Stimulated activated CD8-positive, alpha-beta memory T cell treated with anti-CD3 and anti-CD28 coated beads, Interleukin-2, amount 100 ng/mL, for 48 hours (primary cell): Measurements from ENCODE around the gene FMNL2.
"Not testable (repeated sequence)": the region's sequence is repeated elsewhere in the genome, so short reads cannot be mapped to it uniquely, and the experiment has no call there.

Experiments used
- DNase-seq, 2 donors: peaks; one replicate each; pipeline ENCODE4 v3.0.0-alpha.2; 2020; ENCODE audit warnings: low read depth in 2 of 2

FMNL2 gene

GRCh38 chr2:152468899-152469692 lies 134.1 kb downstream of the FMNL2 start:
- DNase-seq = no peak

GRCh38 chr2:152470861-152471854 lies 136.2 kb downstream of the FMNL2 start:
- DNase-seq = no peak

- no peak for DNase-seq
Measured at GRCh38 chr2:152472481-152472887, 137.5 kb downstream of the FMNL2 start.

- no peak for DNase-seq
Measured at GRCh38 chr2:152473151-152473857, 138.3 kb downstream of the FMNL2 start.

- DNase-seq = not testable (repeated sequence)
Measured at GRCh38 chr2:152474523-152474922, 139.5 kb downstream of the FMNL2 start.

GRCh38 chr2:152475982-152476381 lies 141.0 kb downstream of the FMNL2 start:
- DNase-seq = no peak

GRCh38 chr2:152477347-152478092 lies 142.5 kb downstream of the FMNL2 start:
- no peak for DNase-seq

- no peak for DNase-seq
Measured at GRCh38 chr2:152479282-152479681, 144.3 kb downstream of the FMNL2 start.

- DNase-seq = no peak
Measured at GRCh38 chr2:152480821-152481399, 145.9 kb downstream of the FMNL2 start.

GRCh38 chr2:152481881-152482583 lies 147.1 kb downstream of the FMNL2 start:
- DNase-seq = no peak

GRCh38 chr2:152483276-152484063 lies 148.5 kb downstream of the FMNL2 start:
- DNase-seq = no peak

GRCh38 chr2:152485954-152486736 lies 151.2 kb downstream of the FMNL2 start:
- no peak for DNase-seq

- DNase-seq = no peak
Measured at GRCh38 chr2:152486737-152487400, 151.9 kb downstream of the FMNL2 start.

- no peak for DNase-seq
Measured at GRCh38 chr2:152488075-152488474, 153.1 kb downstream of the FMNL2 start.

- no peak for DNase-seq
Measured at GRCh38 chr2:152489364-152489763, 154.4 kb downstream of the FMNL2 start.

- DNase-seq = no peak
Measured at GRCh38 chr2:152490686-152491455, 155.9 kb downstream of the FMNL2 start.

- no peak for DNase-seq
Measured at GRCh38 chr2:152492131-152492530, 157.2 kb downstream of the FMNL2 start.
